Osteoblast (primary cell): ENCODE data around the gene TRAK1. TPM values are rescaled to one million over a fixed set of nuclear protein-coding genes. Genes with fewer than 3 reads are reported as not detected.

ENCODE experiments used
- DNase-seq: peaks from one replicate; pipeline ENCODE4 v3.0.0; 2011; ENCODE audit warnings: low spot score, mixed read lengths; ENCODE audit not compliant: insufficient read length; ENCODE audit errors: missing footprints
- H2AFZ ChIP-seq: 2 replicates; pipeline ENCODE4 v1.6.0; 2011; ENCODE audit warnings: mild to moderate bottlenecking, low read length
- H3K27ac ChIP-seq: 2 replicates; pipeline ENCODE4 v1.5.1; 2011; ENCODE audit warnings: mild to moderate bottlenecking, low read depth, low read length, moderate library complexity
- H3K27me3 ChIP-seq: 2 replicates; pipeline ENCODE4 v1.6.0; 2012; ENCODE audit warnings: mild to moderate bottlenecking, control low read depth, inconsistent platforms, low read length, moderate library complexity; ENCODE audit not compliant: insufficient read depth
- H3K36me3 ChIP-seq: 2 replicates; pipeline ENCODE4 v1.5.1; 2011; ENCODE audit warnings: mild to moderate bottlenecking, low read length, control low read depth, moderate library complexity; ENCODE audit not compliant: insufficient read depth
- H3K4me1 ChIP-seq: 2 replicates; pipeline ENCODE4 v1.5.1; 2011; ENCODE audit warnings: mild to moderate bottlenecking, low read length, control low read depth, moderate library complexity; ENCODE audit not compliant: insufficient read depth
- H3K4me2 ChIP-seq: 2 replicates; pipeline ENCODE4 v1.6.0; 2011; ENCODE audit warnings: mild to moderate bottlenecking, low read length; ENCODE audit not compliant: insufficient read depth
- H3K4me3 ChIP-seq: fragments of 200-600 bp; sonication (generic); 3 replicates; pipeline ENCODE4 v1.5.1; 2012; ENCODE audit warnings: mild to moderate bottlenecking, low read length, inconsistent platforms; ENCODE audit not compliant: insufficient read depth
- H3K79me2 ChIP-seq: 2 replicates; pipeline ENCODE4 v1.6.0; 2012; ENCODE audit warnings: mild to moderate bottlenecking, low read length, control low read depth, inconsistent platforms; ENCODE audit not compliant: insufficient read depth
- H3K9me3 ChIP-seq: 2 replicates; pipeline ENCODE4 v1.5.1; 2011; ENCODE audit warnings: low read depth, low read length, control low read depth
- H4K20me1 ChIP-seq: 2 replicates; pipeline ENCODE4 v1.6.0; 2012; ENCODE audit warnings: mild to moderate bottlenecking, low read length, control low read depth; ENCODE audit not compliant: insufficient read depth
- CTCF ChIP-seq: IDR thresholded peaks from 2 replicates; pipeline ENCODE4 v1.5.1; 2011; ENCODE audit warnings: mild to moderate bottlenecking, low read depth, low read length, moderate library complexity; ENCODE audit errors: extremely low read depth
- total RNA-seq: library from RNA; depleted of rRNA; stranded (reverse); fragments of >200 nt; gene quantifications from 2 replicates; pipeline ENCODE4 v1.2.3, GENCODE V29; 2012

Gene TRAK1
- total RNA-seq, 1 donor = 60.4 TPM

GRCh38 chr3:42266085-42266484 is 174.9 kb downstream of the TRAK1 start, which contains the start of gene CCK:
CCK (minus strand) TSS chr3:42266185; CDS start chr3:42263630, 2,555 bp downstream.
- DNase-seq = no peak
- Histone ChIP-seq H3K4me3 (no peak within 1 kb of the TSS), H3K27ac (no peak within 1 kb of the TSS), H3K27me3 (peaks cover 44% of the 10 kb centered on the region), H3K36me3 (no peaks in the 10 kb centered on the region), H2AFZ (no peak within 1 kb of the TSS), H3K79me2 (no peaks in the 10 kb centered on the region), H4K20me1 (no peaks in the 10 kb centered on the region), H3K4me2 (no peak within 1 kb of the TSS), H3K9me3 (no peaks in the 10 kb centered on the region), H3K4me1 (no peaks in the 10 kb centered on the region)
- no peak for TF ChIP-seq CTCF

- Histone ChIP-seq H3K79me2 (no peaks in the 10 kb centered on the region), H4K20me1 (no peaks in the 10 kb centered on the region), H3K4me1 (no peaks in the 10 kb centered on the region), H3K4me3 (no peak overlapping the region), H3K9me3 (no peaks in the 10 kb centered on the region), H2AFZ (no peak overlapping the region), H3K27me3 (peaks cover 46% of the 10 kb centered on the region), H3K4me2 (no peak overlapping the region), H3K27ac (no peak overlapping the region), H3K36me3 (no peaks in the 10 kb centered on the region)
- no peak for TF ChIP-seq CTCF
- no peak for DNase-seq
Measured at GRCh38 chr3:42267878-42268277, 176.7 kb downstream of the TRAK1 start.

DNA sequence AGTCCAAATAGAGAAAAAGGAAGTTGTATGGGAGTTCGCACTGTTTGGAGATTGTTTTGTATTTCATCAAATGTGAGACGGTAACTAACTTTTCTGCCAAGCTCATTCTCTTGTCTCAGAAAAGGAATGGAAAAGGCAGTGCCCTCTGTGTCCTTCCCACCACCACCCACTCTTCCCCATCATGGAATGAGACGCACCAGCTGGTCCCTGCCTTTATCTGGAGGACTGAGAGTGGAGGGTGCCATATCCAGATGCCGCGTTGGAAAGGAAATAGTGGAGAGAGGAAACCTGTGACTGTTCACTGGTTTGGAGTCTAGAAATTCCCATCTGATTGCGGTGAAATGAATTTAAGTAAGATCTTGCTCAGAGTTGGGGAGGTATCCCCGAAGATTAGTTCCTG is 178.5 kb downstream of the TRAK1 start:
- Histone ChIP-seq H3K9me3 (no peaks in the 10 kb centered on the region), H3K4me1 (no peaks in the 10 kb centered on the region), H3K4me2 (no peak overlapping the region), H4K20me1 (no peaks in the 10 kb centered on the region), H2AFZ (no peak overlapping the region), H3K27ac (no peak overlapping the region), H3K4me3 (no peak overlapping the region), H3K36me3 (no peaks in the 10 kb centered on the region), H3K79me2 (no peaks in the 10 kb centered on the region), H3K27me3 (peaks cover 28% of the 10 kb centered on the region)
- DNase-seq = no peak
- no peak for TF ChIP-seq CTCF

DNA sequence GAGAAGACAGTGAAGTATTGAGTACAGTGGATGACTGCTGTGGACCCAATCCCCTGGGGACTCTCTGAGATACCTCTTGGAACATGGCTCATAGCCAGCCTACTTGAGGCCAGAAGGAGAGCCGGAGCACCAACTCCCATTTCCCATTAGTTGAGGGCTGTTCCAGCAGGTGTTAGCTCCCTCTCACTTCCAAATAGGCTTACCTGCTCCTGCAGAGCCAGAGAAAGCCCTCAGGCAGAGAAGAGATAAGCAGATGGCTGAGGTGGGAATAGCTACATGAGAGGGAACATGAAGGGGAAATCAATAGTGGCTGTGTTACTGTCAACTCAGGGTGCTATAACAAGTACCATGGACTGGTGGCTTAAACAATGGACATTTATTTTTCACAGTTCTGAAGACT is 179.4 kb downstream of the TRAK1 start:
- no peaks in the 10 kb centered on the region for H3K79me2 ChIP-seq
- no peaks in the 10 kb centered on the region for H3K9me3 ChIP-seq
- no peak for DNase-seq

More for the DNA sequence above, 179.4 kb downstream of the TRAK1 start:
- H3K4me3 ChIP-seq = no peak overlapping the region
- H2AFZ ChIP-seq = no peak overlapping the region
- no peaks in the 10 kb centered on the region for H3K36me3 ChIP-seq
- H3K4me1 ChIP-seq = no peaks in the 10 kb centered on the region
- no peak overlapping the region for H3K4me2 ChIP-seq
- TF ChIP-seq CTCF = no peak
- peaks cover 20% of the 10 kb centered on the region for H3K27me3 ChIP-seq
- H4K20me1 ChIP-seq = no peaks in the 10 kb centered on the region
- H3K27ac ChIP-seq = no peak overlapping the region
